CD8-positive, alpha-beta memory T cell (primary cell): ENCODE measurements around the gene ZBTB16. TPM values are rescaled to one million over a fixed set of nuclear protein-coding genes. Genes with fewer than 3 reads are reported as not detected.

ENCODE experiments used
- CTCF ChIA-PET: fragments of 350-600 bp; sonication (Branson Sonifier 250); formaldehyde crosslinking; loops from one replicate; lab custom pipeline; 2021; ENCODE audit warnings: antibody characterized with exemption; lab: Charles Lee
- POLR2A ChIA-PET: fragments of 350-600 bp; sonication (Branson Sonifier 250); formaldehyde crosslinking; loops from one replicate; lab custom pipeline; 2021; ENCODE audit warnings: antibody characterized with exemption; lab: Charles Lee
- DNase-seq, 5 donors: peaks; one replicate each; pipeline versions ENCODE4 v3.0.0 to v3.0.0-alpha.2; 2020 to 2022; ENCODE audit warnings: mixed read lengths in 1 of 5
- H3K27ac ChIP-seq: one replicate; pipeline ENCODE4 v1.7.0; 2013; ENCODE audit warnings: low read depth, mild to moderate bottlenecking, low read length, moderate library complexity
- H3K27me3 ChIP-seq: 2 replicates; pipeline ENCODE4 v1.7.0; 2013; ENCODE audit warnings: low read length, mild to moderate bottlenecking; ENCODE audit not compliant: insufficient read depth, poor library complexity, severe bottlenecking
- H3K36me3 ChIP-seq: 2 replicates; pipeline ENCODE4 v1.7.0; 2013; ENCODE audit warnings: mild to moderate bottlenecking, low read length, moderate library complexity; ENCODE audit not compliant: insufficient read depth
- H3K4me1 ChIP-seq: 2 replicates; pipeline ENCODE4 v1.7.0; 2013; ENCODE audit warnings: mild to moderate bottlenecking, low read length, moderate library complexity; ENCODE audit not compliant: insufficient read depth
- H3K4me3 ChIP-seq: 2 replicates; pipeline ENCODE4 v1.7.0; 2013; ENCODE audit warnings: mild to moderate bottlenecking, low read length
- H3K9me3 ChIP-seq: 2 replicates; pipeline ENCODE4 v1.7.0; 2013; ENCODE audit warnings: mild to moderate bottlenecking, low read length
- H3K27ac Mint-ChIP-seq, 8 donors: one replicate each; pipeline ENCODE4 v1.8.0; 2020 to 2021; ENCODE audit warnings: mixed read lengths in 8 of 8, mild to moderate bottlenecking in 6 of 8, inconsistent platforms in 3 of 8, moderate library complexity in 3 of 8
- H3K27me3 Mint-ChIP-seq, 2 donors: one replicate each; pipeline ENCODE4 v1.8.0; 2020 to 2021; ENCODE audit warnings: mixed read lengths in 2 of 2, mild to moderate bottlenecking in 1 of 2, moderate library complexity in 1 of 2
- H3K36me3 Mint-ChIP-seq, 3 donors: one replicate each; pipeline ENCODE4 v1.8.0; 2020 to 2021; ENCODE audit warnings: mixed read lengths in 3 of 3, inconsistent platforms in 1 of 3, mild to moderate bottlenecking in 1 of 3
- H3K4me1 Mint-ChIP-seq, 3 donors: one replicate each; pipeline ENCODE4 v1.8.0; 2020 to 2021; ENCODE audit warnings: mixed read lengths in 3 of 3, inconsistent platforms in 1 of 3, mild to moderate bottlenecking in 1 of 3
- H3K4me3 Mint-ChIP-seq, 7 donors: one replicate each; pipeline ENCODE4 v1.8.0; 2020 to 2021; ENCODE audit warnings: mixed read lengths in 7 of 7, mild to moderate bottlenecking in 6 of 7, moderate library complexity in 4 of 7, inconsistent platforms in 2 of 7
- H3K9me3 Mint-ChIP-seq, 5 donors: one replicate each; pipeline ENCODE4 v1.8.0; 2020 to 2022; ENCODE audit warnings: mixed read lengths in 5 of 5, mild to moderate bottlenecking in 3 of 5, moderate library complexity in 2 of 5, inconsistent platforms in 1 of 5
- polyA plus RNA-seq: library from polyadenylated mRNA; unstranded; fragments of 300-500 nt; fragmentation: Illumina TruSeq; gene quantifications from one replicate; pipeline ENCODE4 v1.2.3, GENCODE V29; 2021
- total RNA-seq, 2 experiments: library from RNA; stranded (reverse); gene quantifications; one replicate each; pipeline ENCODE4 v1.2.3, GENCODE V29; 2021

The ZBTB16 gene
- total and polyA plus RNA-seq, 3 experiments from 2014 or later = 2.1 to 71.9 (median 2.2) TPM

DNA sequence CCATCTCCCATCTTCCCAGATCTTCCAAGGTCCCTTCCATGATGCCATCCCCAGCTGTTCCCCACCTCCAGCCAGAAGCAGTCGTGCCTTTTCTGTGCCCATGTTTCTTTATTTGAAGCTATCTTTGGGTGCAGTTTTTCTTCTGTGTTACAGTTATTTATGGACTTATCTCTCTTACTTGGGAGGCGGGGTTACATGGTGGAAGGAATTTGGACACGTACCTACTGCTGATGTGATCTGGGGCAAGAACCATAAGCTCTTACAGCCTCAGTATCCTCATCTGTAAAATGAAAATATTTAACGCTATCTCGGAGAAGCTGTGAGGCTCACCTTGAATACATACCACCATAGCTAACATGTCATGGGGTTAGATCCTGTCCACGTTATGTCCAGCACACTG, 98.9 kb downstream of the ZBTB16 start:
- ChIA-PET CTCF (interaction anchor here (0.9 to 3.6 kb wide), 6 partner anchors 16 to 103 kb away, joined by 3 to 35 read pairs (median 4); partner anchors contain the start of gene ZBTB16), POLR2A (no interaction called here)
- Histone ChIP-seq H3K9me3 (no peaks in the 10 kb centered on the region), H3K4me1 (peaks cover 53% of the 10 kb centered on the region), H3K27ac (no peak overlapping the region), H3K36me3 (no peaks in the 10 kb centered on the region), H3K4me3 (no peak overlapping the region), H3K27me3 (no peaks in the 10 kb centered on the region)
- no peaks in the 10 kb centered on the region for H3K27me3 Mint-ChIP-seq
- H3K9me3 Mint-ChIP-seq = no peaks in the 10 kb centered on the region
- peaks cover 69 to 84% (median 82%) of the 10 kb centered on the region in 3 donors for H3K4me1 Mint-ChIP-seq
- H3K27ac Mint-ChIP-seq = peak overlapping the region in 7 of 8 donors; percentile 24 to 95 (median 55)
- peaks cover 0 to 4% (median 0%) of the 10 kb centered on the region in 3 donors for H3K36me3 Mint-ChIP-seq
- DNase-seq = no peak
- peak overlapping the region in 3 of 7 donors; percentile 1 to 19 (median 13) for H3K4me3 Mint-ChIP-seq

DNA sequence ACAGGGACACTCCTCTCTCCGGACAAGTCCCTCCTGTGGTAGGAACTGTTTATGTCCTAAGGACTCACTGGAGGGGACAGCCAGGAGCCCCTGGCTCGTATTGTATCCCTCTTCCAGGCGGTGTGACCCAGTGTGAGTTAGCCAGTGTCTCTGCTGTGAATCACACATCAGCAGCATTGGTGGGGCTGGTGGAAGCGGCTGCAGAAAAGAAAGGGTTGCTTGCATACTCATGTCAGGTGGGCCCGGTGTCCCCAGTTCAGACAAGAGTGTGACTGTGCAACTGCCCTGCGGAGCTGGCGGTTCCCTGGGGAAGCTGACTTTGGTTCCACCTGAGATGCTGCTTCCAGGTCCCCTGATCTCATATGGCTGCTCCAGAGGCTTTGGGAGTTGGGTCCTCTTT, 99.4 kb downstream of the ZBTB16 start:
- CTCF ChIA-PET = interaction anchor here (0.9 to 3.6 kb wide), 11 partner anchors 14 to 107 kb away, joined by 3 to 35 read pairs (median 3); partner anchors contain the start of gene ZBTB16
- H3K4me1 ChIP-seq = peaks cover 53% of the 10 kb centered on the region
- H3K36me3 ChIP-seq = no peaks in the 10 kb centered on the region
- no peaks in the 10 kb centered on the region for H3K9me3 ChIP-seq
- no peak overlapping the region for H3K4me3 ChIP-seq
- no peaks in the 10 kb centered on the region for H3K27me3 ChIP-seq
- no peaks in the 10 kb centered on the region for H3K27me3 Mint-ChIP-seq
- POLR2A ChIA-PET = no interaction called here
- peak overlapping the region; percentile 81 to 97 (median 95) for H3K27ac Mint-ChIP-seq
- no peak for DNase-seq
- H3K4me3 Mint-ChIP-seq = peak overlapping the region in 3 of 7 donors; percentile 70 to 82 (median 79)
- H3K9me3 Mint-ChIP-seq = no peaks in the 10 kb centered on the region
- H3K4me1 Mint-ChIP-seq = peaks cover 71 to 85% (median 84%) of the 10 kb centered on the region in 3 donors
- no peak overlapping the region for H3K27ac ChIP-seq
- H3K36me3 Mint-ChIP-seq = peaks cover 0 to 2% (median 0%) of the 10 kb centered on the region in 3 donors

DNA sequence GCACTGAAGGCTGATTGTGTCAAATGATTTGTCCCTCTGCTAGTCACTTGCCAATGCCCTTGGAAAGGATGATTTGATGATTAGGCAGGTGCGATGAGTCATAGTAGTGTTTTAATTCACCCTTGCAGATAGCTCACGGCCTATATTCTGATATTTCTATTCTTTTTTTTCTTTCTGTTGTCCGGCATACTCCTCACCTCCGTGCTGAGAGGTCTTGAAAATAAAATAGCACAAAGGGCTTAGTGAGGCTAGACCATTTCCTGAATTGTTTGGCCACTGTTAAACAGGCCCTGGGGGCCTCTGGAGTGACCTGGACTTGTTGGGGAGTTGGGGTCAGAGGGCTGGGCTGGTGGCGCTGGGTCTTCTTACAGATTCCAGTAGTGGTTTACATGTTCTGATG, 99.8 kb downstream of the ZBTB16 start:
- Mint-ChIP-seq H3K27ac (peak overlapping the region; percentile 81 to 97 (median 95)), H3K36me3 (peaks cover 0 to 2% (median 0%) of the 10 kb centered on the region in 3 donors), H3K9me3 (no peaks in the 10 kb centered on the region), H3K27me3 (no peaks in the 10 kb centered on the region), H3K4me1 (peaks cover 75 to 88% (median 87%) of the 10 kb centered on the region in 3 donors), H3K4me3 (peak overlapping the region; percentile 69 to 89 (median 81))
- Histone ChIP-seq H3K27ac (peak overlapping the region; percentile 7), H3K9me3 (no peaks in the 10 kb centered on the region), H3K27me3 (no peaks in the 10 kb centered on the region), H3K4me1 (peaks cover 53% of the 10 kb centered on the region), H3K4me3 (peak overlapping the region; percentile 38), H3K36me3 (no peaks in the 10 kb centered on the region)
- DNase-seq = no peak
- CTCF ChIA-PET = interaction anchor here (0.7 to 3.6 kb wide), 16 partner anchors 10 to 263 kb away, joined by 3 to 35 read pairs (median 3); partner anchors contain the start of gene ZBTB16
- POLR2A ChIA-PET = interaction anchor here (1.0 kb wide), 1 partner anchor 24 kb away, joined by 4 read pairs; no protein-coding TSS in a partner anchor

DNA sequence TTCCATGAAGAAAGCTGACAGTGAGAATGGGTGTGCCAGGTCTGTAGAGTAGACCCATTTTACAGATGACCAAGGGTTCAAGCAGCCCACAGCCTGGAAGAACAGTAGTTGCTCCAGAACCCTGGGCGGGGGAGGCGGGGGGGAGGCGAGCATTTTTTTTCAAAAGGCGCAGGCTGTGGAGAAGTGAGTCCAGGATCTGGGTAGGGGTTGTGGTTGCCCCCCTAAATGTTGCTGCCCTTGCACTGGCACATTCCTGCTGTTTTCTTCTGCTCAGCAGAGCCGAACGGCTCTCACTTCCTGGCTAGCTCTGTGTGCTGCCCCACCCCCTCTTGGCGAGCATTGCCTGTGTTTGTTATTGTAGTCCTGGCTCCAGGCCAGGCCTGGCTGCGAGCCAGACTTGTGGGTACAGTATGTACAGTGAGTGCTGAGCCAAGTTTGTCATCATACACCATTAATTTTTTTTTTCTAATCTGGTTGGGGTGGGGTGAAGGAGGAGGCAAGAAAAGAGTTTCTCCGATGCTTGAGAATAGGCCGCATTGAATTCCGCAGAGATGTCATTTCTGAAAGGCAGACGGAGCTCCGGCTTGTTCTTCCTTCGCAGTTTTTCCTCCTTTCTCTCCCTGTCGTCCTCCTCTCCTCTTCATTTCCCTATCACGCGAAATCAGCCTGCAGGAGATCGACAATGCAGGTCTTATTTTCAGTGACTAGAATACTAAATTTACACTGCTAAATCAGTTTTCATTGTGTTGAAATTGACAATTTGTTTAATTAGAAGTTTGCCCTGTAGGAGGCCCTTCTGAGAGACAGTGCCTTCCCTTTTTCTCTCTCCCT, 100.5 kb downstream of the ZBTB16 start:
- Histone ChIP-seq H3K4me1 (peaks cover 56% of the 10 kb centered on the region), H3K9me3 (no peaks in the 10 kb centered on the region), H3K27me3 (no peaks in the 10 kb centered on the region), H3K4me3 (peak overlapping the region; percentile 38), H3K36me3 (no peaks in the 10 kb centered on the region), H3K27ac (peak overlapping the region; percentile 7)
- CTCF ChIA-PET = interaction anchor here (0.7 to 3.6 kb wide), 15 partner anchors 11 to 264 kb away, joined by 3 to 35 read pairs (median 3); partner anchors contain the start of gene ZBTB16
- no peaks in the 10 kb centered on the region for H3K27me3 Mint-ChIP-seq
- POLR2A ChIA-PET = interaction anchor here (0.7 to 1.3 kb wide), 3 partner anchors 9 to 24 kb away, joined by 3 to 5 read pairs (median 4); no protein-coding TSS in a partner anchor
- peaks cover 0 to 2% (median 0%) of the 10 kb centered on the region in 3 donors for H3K36me3 Mint-ChIP-seq
- H3K9me3 Mint-ChIP-seq = no peaks in the 10 kb centered on the region
- peak; percentile 91 to 99 (median 97) for DNase-seq
- H3K4me3 Mint-ChIP-seq = peak overlapping the region; percentile 69 to 89 (median 81)
- H3K4me1 Mint-ChIP-seq = peaks cover 79 to 90% (median 87%) of the 10 kb centered on the region in 3 donors
- peak overlapping the region; percentile 81 to 97 (median 95) for H3K27ac Mint-ChIP-seq

DNA sequence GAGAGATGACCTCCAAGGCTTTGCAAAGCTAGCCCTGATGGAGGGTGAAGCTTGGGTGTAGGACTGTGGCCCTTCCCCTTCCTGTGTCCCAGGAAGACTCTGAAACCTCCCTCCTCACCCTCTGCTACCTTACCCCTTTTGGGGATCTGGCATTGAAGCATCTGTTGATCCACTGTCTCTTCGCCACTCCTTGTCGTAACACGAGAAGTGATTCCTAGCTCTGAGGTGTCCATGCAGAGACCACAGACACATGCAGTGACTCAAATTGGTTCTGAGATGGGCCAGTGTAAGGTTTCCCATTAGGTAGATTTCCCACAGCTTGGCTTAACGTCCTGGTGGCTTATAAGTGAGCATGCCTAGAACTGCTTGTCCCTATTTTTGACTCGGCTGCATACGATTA, 101.4 kb downstream of the ZBTB16 start:
- H3K27ac Mint-ChIP-seq = peak overlapping the region; percentile 81 to 97 (median 95)
- no peaks in the 10 kb centered on the region for H3K9me3 Mint-ChIP-seq
- CTCF ChIA-PET = interaction anchor here (1.4 to 3.6 kb wide), 4 partner anchors 22 to 100 kb away, joined by 5 to 35 read pairs (median 11); no protein-coding TSS in a partner anchor
- POLR2A ChIA-PET = interaction anchor here (1.3 kb wide), 1 partner anchor 22 kb away, joined by 5 read pairs; no protein-coding TSS in a partner anchor
- H3K27ac ChIP-seq = no peak overlapping the region
- no peak for DNase-seq
- H3K4me1 ChIP-seq = peaks cover 65% of the 10 kb centered on the region
- peaks cover 84 to 94% (median 90%) of the 10 kb centered on the region in 3 donors for H3K4me1 Mint-ChIP-seq
- H3K4me3 Mint-ChIP-seq = peak overlapping the region in 6 of 7 donors; percentile 12 to 82 (median 74)
- H3K27me3 ChIP-seq = no peaks in the 10 kb centered on the region
- no peak overlapping the region for H3K4me3 ChIP-seq
- H3K36me3 ChIP-seq = no peaks in the 10 kb centered on the region
- no peaks in the 10 kb centered on the region for H3K27me3 Mint-ChIP-seq
- no peaks in the 10 kb centered on the region for H3K9me3 ChIP-seq
- H3K36me3 Mint-ChIP-seq = peaks cover 0 to 2% (median 0%) of the 10 kb centered on the region in 3 donors

DNA sequence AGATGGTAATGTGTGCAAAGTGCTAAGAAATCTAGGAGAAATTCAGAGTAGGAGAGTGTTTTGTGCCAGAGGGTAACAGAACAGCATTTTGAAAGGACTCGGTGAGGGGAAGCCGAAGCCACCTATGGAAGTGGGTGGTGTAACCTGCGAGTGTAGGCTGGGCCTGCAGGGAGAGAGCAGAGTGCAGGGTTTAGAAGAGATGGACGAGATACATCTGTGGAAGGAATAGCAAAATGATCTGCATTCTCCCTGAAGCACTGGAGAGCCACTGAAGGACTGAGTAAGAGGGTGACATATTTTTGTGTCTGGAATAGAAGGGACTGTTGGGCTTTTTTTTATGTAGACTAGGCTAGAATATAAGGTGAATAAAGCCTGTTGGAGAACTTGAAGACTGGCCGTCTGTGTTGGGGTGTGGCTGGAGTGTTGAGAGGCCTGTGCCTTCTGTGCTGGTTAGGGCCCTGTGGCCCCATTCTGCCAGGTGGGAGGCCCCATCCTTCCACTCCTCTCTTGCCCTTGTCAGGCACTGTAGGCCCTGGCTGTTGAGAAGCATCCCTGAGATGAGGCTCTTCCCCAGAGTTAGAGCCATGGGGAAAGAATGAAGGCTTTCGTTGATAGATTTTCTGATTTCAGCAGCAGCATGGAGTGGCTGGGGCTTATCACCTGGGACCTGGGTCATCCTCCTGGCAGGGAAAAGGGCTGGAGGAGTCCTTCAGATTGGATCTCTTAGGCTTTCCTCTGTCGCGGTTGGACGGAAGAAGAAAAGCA, 102.2 kb downstream of the ZBTB16 start:
- H3K4me1 ChIP-seq = peaks cover 72% of the 10 kb centered on the region
- H3K27me3 ChIP-seq = no peaks in the 10 kb centered on the region
- Mint-ChIP-seq H3K4me1 (peaks cover 91 to 99% (median 94%) of the 10 kb centered on the region in 3 donors), H3K27me3 (no peaks in the 10 kb centered on the region), H3K27ac (peak overlapping the region in 7 of 8 donors; percentile 43 to 95 (median 86)), H3K9me3 (no peaks in the 10 kb centered on the region), H3K4me3 (peak overlapping the region in 4 of 7 donors; percentile 6 to 82 (median 16)), H3K36me3 (peaks cover 0 to 1% (median 0%) of the 10 kb centered on the region in 3 donors)
- no peaks in the 10 kb centered on the region for H3K9me3 ChIP-seq
- POLR2A ChIA-PET = interaction anchor here (1.3 kb wide), 1 partner anchor 21 kb away, joined by 5 read pairs; no protein-coding TSS in a partner anchor
- CTCF ChIA-PET = interaction anchor here (0.9 to 3.6 kb wide), 4 partner anchors 21 to 100 kb away, joined by 3 to 35 read pairs (median 11); no protein-coding TSS in a partner anchor
- H3K36me3 ChIP-seq = no peaks in the 10 kb centered on the region
- no peak overlapping the region for H3K27ac ChIP-seq
- DNase-seq = no peak
- H3K4me3 ChIP-seq = no peak overlapping the region

DNA sequence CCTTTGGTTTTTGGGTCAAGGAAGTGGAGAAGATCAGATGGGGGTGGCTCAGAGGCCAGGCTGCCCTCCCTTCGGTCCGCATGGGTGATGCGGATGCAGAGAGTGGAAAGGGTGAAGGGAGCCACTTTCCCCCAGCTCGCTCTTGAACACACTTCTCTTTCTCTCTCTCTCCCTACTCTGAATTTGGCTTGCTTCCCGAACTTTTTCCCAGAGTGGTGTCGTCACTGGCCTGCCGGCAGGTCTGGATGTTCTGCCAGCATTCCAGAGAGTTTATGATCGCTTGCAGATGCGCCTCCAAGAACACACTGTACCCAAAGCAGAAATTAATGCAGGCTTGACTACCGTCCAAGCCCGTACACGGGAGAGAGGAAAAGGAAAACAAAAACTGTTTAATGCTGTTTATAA, 103.2 kb downstream of the ZBTB16 start:
- ChIA-PET POLR2A (no interaction called here), CTCF (interaction anchor here (0.9 to 3.3 kb wide), 2 partner anchors 53 to 97 kb away, joined by 3 to 11 read pairs; no protein-coding TSS in a partner anchor)
- Mint-ChIP-seq H3K4me3 (peak overlapping the region in 4 of 7 donors; percentile 12 to 57 (median 44)), H3K4me1 (peaks cover 93 to 99% (median 95%) of the 10 kb centered on the region in 3 donors), H3K27ac (peak overlapping the region in 6 of 8 donors; percentile 7 to 89 (median 76)), H3K27me3 (peaks cover 0 to 2% of the 10 kb centered on the region in 2 donors), H3K36me3 (no peaks in the 10 kb centered on the region), H3K9me3 (no peaks in the 10 kb centered on the region)
- H3K36me3 ChIP-seq = no peaks in the 10 kb centered on the region
- no peak for DNase-seq
- H3K4me3 ChIP-seq = no peak overlapping the region
- H3K9me3 ChIP-seq = no peaks in the 10 kb centered on the region
- no peak overlapping the region for H3K27ac ChIP-seq
- peaks cover 77% of the 10 kb centered on the region for H3K4me1 ChIP-seq
- no peaks in the 10 kb centered on the region for H3K27me3 ChIP-seq
